ENCODE data around the gene KPNA5.
A peak's percentile ranks its signal among the peaks of the same experiment; 100 is the strongest.
"Not testable (repeated sequence)": the region's sequence is repeated elsewhere in the genome, so short reads cannot be mapped to it uniquely, and the experiment has no call there.

Gene KPNA5

DNA sequence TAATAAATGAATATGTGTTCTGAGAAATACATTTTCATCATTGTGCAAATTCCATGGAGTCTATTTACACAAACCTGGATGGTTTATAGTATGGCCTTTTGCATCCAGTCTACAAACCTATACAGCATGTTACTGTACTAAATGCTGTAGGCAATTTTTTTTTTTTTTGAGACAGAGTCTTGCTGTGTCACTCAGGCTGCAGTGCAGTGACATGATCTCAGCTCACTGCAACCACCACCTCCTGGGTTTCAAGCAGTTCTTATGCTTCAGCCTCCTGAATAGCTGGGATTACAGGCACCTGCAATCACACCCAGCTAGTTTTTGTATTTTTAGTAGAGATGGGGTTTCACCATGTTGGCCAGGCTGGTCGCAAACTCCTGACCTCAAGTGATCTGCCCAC lies 22.9 kb downstream of the KPNA5 start:
- not testable (repeated sequence) for DNase-seq (ENCODE audit: low spot score)

DNA sequence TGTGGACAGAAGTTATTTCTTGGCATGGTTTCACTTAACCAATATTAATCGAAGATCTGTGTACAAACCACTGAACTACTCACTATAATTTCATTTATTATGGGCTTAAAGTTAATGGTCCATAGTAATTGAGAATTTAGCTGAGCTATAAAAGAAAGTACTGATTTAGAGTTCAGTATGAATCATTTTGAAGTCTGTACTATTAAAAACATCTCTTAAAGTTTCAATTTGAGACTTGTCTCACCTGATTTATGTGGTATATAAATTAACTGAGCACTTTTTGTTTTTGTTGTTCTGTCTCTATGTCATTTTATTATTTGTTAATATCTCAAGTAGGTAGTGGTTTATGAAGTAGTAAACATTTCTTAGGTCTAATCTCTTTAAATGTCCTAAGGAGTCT lies 24.9 kb downstream of the KPNA5 start:
- no peak for DNase-seq (ENCODE audit: low spot score)

DNA sequence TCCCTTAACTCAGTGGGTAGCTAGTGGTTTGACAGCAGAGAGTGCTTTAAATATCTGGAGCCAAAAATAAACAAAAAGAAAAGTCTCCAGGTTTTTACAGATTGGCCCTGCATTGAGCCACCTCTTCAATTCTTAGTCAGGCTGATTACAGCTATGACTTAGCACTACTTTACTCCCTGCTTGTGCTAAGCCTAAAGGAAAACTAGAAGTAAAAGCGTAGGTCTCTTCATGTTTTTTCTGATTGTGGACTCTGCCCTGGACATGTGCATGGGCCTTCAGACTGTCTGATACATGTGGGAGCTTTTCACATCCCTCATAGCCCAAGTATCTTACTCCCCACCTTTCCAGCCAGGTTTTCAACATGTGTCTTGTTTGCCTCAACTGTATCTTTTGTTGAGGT lies 33.3 kb downstream of the KPNA5 start:
- no peak for DNase-seq (ENCODE audit: low spot score)

DNA sequence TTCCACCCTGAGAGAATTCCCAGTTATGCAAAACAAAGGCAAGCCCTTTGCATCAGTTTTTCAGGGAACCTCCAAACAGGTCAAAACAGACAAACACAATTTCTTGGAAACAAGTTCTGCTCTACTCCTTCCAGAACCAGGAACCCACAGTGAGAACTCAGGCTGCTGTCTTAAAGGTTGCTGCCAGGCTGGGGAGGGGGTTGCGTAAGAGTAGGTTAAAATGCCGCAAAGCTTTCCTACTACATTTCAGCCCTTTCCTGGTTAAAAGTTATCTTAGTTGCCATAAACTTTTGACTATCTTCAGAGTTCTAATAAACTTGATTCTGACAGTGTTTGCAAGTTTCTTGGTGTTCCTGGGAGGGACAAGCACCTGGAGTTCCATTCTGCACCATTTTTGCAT lies 33.8 kb downstream of the KPNA5 start:
- no peak for DNase-seq (ENCODE audit: low spot score)

DNA sequence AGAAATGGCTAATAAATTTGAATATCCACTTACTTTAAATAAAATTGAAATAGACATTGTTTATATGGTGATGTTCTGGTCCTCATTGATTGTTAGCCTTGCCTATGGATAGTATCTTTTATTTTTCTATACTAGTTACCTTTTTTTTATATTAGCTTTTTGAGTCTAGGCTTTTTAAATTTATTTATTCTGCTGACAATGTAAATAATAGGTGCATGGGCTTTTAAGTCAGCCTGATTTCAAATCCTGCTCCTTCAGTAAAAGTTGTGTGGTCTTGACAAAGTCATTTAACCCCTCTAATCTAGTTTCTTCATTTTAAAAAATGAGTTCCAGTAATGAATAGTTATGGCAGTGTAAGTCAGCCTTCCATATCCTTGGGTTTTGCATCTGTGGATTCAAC lies 45.9 kb downstream of the KPNA5 start:
- DNase-seq (ENCODE audit: low spot score) = no peak

DNA sequence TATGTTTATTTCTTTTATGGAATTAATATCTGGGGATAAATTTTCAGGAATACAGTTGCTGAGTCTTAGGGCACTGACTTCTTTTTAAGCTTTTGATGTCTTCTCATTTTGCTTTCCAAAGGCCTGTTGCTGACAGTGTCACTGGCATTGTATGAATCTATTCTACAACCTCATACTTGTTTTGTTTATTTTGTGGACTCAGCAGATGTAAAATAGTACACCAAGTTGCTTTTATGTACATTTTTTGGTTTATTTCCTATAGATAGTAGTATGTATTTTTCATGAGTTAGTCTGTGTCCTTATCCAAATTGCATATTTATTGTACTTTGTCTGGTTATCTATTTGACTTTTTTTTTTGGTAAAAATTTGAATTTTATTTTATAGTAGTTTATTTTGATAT lies 49.5 kb downstream of the KPNA5 start:
- no peak for DNase-seq (ENCODE audit: low spot score)

DNA sequence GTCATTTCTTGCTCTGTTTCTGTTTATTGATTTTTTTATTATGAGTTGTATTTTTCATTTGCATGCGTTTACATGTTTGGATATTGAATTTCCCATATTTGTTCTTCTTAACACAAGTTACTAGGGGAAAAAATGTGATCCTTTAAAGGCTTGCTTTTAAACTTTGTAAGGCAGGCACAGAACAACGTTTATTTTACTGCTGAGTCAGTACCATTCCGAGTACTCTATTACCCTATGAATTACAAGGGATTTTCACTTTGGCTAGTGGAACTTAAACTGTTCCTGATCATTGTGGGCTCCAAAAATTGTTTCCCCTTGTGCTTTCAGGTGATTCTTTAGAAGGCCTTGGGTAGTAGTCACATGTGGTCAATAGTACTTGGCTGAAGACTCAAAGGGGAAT lies 56.0 kb downstream of the KPNA5 start:
- DNase-seq (ENCODE audit: low spot score) = no peak

DNA sequence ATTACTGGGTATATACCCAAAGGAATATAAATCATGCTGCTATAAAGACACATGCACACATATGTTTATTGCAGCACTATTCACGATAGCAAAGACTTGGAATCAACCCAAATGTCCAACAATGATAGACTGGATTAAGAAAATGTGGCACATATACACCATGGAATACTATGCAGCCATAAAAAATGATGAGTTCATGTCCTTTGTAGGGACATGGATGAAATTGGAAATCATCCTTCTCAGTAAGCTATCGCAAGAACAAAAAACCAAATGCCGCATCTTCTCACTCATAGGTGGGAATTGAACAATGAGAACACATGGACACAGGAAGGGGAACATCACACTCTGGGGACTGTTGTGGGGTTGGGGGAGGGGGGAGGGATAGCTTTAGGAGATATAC lies 59.5 kb downstream of the KPNA5 start:
- not testable (repeated sequence) for DNase-seq (ENCODE audit: low spot score)

DNA sequence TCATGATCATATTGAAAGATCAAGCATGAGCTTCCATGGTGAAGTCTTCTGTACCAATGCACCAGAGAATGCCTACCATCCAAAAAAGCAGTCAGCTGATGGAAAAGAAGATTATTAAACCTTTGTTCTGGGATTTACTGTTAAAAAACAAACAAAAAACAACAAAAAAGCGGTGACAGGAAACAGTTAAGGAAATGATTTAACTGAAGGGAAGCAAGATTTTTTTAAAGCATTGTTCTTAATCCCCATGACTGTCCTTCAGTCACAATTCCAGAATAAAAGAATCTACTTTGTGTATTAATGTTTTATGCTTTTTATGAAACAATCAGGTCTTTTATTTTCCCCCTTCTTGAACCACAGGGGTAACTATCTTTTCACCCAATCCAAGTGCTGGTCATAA lies 60.6 kb downstream of the KPNA5 start:
- no peak for DNase-seq (ENCODE audit: low spot score)

DNA sequence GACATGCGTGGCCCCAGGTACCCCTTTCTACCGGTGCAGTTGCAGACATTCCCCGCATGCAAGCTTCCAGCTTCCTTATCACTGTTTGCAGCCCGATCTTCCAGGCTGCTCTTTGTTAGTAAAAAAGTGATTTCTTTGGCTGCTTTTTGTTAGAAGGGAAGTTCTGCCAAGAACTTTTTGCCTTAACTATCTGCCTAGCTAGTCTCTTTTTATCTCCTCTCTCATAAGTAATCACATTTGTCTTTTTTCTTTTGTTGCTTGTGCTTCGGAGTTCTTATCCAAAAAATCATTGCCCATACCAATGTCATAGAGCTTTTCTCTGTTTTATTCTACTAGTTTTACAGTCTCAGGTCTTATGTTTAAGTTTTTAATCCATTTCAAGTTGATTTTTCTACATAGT lies 64.2 kb downstream of the KPNA5 start:
- DNase-seq (ENCODE audit: low spot score) = no peak

DNA sequence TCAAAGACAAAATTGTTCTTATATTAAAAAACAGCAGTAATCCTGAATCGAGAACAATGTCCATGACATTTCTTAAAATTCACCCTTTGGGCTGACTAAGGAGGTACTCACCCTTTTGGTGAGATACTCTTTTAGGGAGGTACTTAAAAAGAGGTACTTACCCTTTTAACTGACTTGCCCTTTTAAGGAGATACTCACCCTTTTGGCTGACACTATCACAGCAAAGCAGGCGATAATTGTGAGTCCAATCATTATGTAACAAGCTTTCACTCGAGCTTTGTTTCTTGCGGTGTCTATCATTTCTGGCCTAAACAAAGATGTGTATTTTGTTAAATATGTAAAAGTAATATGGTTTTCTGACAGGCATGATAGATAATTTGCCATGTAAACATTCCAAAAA lies 80.8 kb downstream of the KPNA5 start:
- no peak for DNase-seq (ENCODE audit: low spot score)

DNA sequence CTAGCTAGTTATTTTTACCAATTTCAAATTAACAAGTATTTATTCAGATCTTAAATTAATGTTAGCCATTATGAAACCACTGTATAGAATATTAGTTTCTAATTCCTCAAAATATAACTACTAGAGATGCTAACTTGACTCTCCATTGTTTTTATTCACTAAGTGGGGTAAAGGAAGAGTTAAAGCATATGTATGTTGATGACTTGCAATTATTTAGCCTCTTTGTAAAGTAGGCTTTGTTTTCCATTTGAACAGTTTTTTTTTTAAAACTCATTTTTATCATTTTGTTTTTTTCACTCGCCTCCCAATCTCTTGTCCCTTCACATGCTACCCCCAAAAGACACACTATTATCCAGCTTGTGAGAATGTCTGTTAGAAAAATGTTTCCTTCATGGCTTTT lies 81.2 kb downstream of the KPNA5 start:
- no peak for DNase-seq (ENCODE audit: low spot score)

DNA sequence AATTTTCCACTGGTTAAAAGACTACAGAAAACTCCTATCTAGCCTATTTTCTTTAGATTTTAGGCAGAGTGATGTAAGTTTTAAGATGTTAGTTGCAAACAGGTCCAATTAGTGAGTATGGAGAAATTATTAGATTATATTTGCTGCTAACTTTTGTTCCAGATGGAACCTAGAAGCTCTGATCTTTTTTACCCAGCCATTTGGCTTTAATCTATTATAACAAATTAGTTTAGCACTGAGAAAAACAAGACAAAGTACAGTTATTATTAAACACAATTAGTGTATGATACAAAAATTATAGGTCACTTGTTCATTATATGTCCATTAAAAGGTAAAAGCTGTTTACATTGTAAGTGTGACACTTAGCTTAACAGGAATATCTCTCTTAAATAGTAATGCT lies 82.0 kb downstream of the KPNA5 start:
- DNase-seq (ENCODE audit: low spot score) = no peak

DNA sequence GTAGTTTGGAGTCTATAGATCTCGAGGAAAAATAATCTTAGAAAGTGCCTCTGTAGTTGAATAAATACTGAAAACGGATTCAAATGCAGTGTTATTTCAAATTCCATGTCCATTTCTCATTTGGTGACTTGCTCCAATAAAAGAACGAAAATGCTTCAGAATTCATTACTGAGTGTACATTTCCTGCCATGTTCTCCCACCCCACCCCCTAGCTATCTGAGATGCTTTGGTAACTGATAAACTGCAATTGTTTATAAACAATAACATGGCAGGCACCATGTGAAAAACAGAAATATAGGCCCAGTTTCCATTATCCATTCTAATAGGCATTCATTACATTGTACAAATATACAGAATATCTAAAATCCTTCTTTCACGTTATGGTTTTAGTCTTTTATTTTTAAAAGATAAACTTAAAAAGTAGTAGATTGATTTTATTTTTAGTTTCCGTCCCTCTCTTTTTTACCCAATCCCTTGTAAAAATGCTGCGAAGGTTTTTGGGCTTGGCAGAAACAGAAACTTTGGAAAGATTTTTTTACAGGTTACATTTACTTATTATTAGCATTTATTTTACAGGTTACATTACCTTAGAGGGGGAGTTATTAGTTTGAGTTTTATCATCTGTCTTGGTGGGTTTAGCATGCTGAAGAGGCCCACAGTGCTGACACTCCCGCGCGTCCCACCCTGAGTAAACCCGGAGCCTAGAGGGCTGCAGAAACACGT lies 83.1 kb downstream of the KPNA5 start:
- no peak for DNase-seq (ENCODE audit: low spot score)

DNA sequence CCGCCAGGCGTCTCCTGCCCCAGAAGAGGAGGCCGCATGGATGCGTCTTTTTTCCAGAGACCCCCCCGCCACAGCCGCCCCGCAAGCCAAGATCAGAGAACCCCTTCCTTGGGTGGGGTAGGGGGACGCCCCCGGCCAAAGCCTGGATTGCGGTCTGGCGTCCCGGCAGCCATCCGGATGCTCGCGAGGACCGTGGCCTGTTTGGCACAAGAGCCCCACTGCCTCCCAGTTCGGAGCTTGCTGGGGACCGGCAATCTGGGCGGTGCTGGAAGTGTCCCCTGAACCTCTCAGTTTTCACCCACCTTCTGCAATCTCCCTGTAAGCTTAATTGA lies 83.6 kb downstream of the KPNA5 start:
- no peak for DNase-seq (ENCODE audit: low spot score)

DNA sequence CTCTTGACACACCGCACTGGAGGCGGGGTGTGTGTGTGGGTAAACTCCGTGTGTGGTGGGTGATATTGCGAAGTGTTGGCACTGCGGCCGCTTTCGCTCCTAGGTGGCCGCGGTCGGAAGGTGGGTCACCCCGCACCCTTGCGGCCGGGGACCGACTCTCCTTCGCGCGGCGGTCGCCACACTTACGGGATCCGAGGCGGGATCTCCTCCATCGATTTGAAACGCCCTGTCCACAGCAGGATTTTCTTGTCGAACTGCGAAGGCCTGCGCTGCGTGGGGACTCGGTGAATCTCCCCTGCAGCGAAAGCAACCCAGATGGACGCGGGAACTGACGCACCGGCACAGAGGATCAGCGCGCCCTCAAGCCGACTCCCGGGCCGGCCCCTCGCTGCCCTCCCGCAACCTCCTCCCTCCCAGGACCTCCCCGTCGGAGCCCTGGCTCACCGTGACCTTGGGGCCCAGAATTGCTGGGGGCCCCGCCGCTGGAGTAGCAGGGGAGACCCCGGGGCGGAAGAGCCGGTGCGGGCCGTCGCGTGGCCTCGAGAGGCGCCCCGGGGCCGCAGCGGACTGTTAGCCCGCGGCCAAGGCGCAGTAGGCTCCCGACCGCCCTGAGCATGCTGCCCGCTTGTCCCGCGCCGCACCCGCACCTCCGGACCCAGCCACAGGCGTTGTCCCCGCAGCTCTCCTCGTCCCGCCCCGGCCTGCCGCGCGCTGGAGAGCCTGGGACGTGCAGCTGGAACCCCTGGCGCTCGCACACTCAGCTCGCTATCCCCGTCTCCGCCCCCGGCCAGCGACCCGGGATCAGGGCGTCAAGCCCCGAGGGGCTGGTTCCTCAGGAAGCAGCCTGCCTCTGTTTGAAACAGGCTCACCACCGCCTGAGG lies 84.2 kb downstream of the KPNA5 start, which contains the start of gene FAM162B:
Gene FAM162B, minus strand, starts transcription at position 759 of the 881 bp plus-strand sequence. Its CDS starts 143 bp downstream, at position 616.
- peak; percentile 19 for DNase-seq (ENCODE audit: low spot score)

DNA sequence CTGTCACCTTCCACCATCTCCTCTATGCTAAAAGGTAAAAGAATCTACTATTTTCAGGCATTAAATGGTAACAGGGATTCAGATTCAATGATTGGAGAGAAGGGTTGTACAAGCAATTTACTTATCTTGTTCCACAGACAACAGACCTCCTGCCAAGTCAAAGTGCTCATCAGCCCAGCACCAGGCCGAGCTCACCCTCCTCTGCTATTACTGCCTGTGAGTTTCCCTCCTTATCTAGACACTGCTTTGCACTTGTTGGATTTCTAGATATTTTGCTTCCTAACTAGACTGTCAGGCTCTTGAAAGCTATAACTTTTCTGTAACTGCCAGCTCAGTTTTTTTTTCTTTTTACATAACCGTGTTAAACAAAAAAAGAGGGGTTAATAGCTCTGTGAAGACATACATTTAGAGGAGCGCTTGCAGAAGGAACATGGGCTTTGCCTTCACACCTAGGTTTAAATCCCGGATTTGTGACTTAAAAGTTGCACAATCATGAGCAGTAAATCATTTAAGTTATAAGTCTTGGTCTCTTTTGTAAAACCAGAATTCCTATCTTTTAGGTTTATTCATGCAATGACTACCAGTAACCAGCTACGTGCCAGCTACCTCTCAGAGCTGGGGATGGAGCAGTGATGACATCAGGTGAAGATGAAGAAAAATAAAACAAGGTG lies 85.6 kb downstream of the KPNA5 start:
- DNase-seq (ENCODE audit: low spot score) = no peak

DNA sequence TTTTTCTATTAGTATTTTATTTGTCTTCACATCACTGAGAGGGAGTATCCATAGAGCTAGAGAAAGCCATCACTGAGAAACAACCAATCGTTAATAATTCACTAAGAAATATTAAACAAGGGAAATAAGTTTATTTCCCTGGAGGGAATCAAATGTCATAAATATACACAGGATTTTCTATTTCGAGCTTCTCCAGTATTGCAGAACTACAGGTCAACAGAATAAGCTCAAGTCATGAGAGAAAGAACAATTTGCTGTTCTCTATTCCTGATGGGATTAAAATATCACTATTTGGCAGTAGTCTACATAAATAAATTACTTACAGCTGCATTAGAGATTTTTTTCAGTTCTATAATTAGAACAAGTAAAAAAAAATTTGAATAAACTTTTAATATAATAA lies 86.7 kb downstream of the KPNA5 start:
- no peak for DNase-seq (ENCODE audit: low spot score)

DNA sequence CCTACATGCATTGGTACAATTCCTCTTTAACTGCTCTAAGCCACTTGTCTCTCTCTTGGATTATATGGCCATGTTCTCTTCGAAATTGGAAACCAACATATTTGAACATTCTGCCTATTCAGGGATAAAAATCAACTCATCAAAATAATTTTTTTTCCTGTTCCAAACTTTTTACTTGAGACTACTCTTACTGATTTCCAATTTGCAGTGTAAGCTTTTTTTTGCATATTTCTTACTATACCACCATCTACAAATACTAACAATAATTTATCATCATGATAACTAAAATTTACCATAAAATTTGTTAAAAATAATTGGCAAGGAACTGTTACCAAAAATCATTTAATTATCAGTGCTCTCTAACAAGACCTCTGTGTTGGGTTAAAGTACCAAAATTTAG lies 91.4 kb downstream of the KPNA5 start:
- no peak for DNase-seq (ENCODE audit: low spot score)

DNA sequence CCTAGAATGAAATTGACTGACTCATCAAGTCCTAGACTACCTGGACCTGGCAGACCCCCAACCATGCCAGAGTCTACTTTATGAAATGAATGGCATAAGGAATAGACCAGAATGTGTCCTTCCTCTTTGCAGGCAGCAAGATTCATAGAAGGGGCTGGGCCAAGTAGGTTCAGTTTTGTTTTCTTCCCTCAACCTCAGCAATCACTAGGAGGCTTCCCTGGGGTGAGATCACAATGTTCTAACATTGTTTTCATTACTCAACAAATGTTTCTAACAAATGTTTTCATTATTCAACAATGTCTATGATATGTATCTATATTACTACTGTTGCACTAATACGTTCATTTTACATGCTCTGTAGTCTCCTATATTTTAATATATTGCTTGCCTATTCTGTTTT lies 92.9 kb downstream of the KPNA5 start:
- no peak for DNase-seq (ENCODE audit: low spot score)

DNA sequence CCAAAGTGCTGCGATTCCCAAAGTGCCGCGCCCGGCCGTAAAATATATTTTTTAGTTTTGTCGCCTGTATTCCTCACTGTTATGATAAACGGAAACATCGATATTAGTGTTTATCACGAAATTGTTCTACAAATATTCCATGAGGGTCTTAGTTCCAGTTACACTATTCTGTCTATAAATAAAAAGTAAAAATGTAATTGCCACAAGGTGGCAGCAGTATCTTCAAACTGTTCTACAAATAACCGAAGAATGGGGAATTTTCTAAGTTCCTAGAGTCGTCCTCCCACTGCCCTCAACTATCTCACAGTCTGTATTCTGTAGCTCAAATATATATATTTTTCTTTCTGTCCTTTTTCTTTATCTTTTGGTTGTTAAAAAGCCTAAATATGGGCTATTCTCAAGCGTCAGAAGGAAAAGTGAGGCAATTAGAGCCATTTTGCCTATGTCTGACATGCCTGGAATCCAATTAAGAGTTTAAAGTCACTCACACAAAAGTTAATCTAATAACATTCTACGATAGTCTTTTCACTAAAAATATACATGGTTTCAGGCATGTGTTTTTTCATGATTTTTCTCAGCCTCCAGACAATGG lies 98.7 kb downstream of the KPNA5 start:
- peak; percentile 22 for DNase-seq (ENCODE audit: low spot score)

DNA sequence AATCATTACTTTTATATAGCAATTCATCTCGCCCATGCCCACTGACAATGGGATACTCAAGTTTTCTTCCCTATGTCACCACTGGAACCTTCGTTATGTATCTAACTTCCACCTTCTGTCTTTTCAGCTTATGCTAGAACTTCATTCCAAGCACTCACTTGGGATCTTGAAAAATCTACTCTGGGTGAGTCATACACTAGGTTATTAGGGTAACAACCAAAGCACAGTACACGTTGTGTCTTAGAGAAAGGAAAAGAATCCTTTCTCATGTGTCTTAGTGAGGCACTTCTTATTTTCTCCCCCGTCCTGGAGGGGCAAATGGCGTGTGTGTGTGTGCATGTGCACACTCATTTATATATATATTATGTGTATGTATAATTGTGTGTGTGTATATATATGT lies 102.8 kb downstream of the KPNA5 start:
- no peak for DNase-seq (ENCODE audit: low spot score)
